ENCODE results near the gene CCDC81. TPM values are rescaled to one million over a fixed set of nuclear protein-coding genes. Genes with fewer than 3 reads are reported as not detected.
A peak's percentile ranks its signal among the peaks of the same experiment; 100 is the strongest.
"Not testable (repeated sequence)": the region's sequence is repeated elsewhere in the genome, so short reads cannot be mapped to it uniquely, and the experiment has no call there.

Gene CCDC81
- total and polyA plus RNA-seq, 3 experiments from 2014 or later: 0.26 to 0.44 (median 0.31) TPM

- Histone ChIP-seq H3K36me3 (ENCODE audit: insufficient read depth, low read length) (no peaks in the 10 kb centered on the region), H3K27ac (ENCODE audit: low read depth, low read length) (no peak overlapping the region), H3K4me1 (ENCODE audit: insufficient read depth, low read length) (no peaks in the 10 kb centered on the region), H3K27me3 (ENCODE audit: insufficient read depth, low read length, poor library complexity, severe bottlenecking) (no peaks in the 10 kb centered on the region), H3K9me3 (ENCODE audit: low read length) (no peaks in the 10 kb centered on the region), H3K4me3 (ENCODE audit: low read length) (no peak overlapping the region)
- H3K36me3 Mint-ChIP-seq: peaks cover 0 to 12% (median 0%) of the 10 kb centered on the region in 3 donors
- peaks cover 0 to 3% of the 10 kb centered on the region in 2 donors for H3K27me3 Mint-ChIP-seq
- ChIA-PET POLR2A (interaction anchor here (1.1 kb wide), 1 partner anchor 13 kb away, joined by 4 read pairs; no protein-coding TSS in a partner anchor), CTCF (no interaction called here)
- H3K4me3 Mint-ChIP-seq: peak overlapping the region in 4 of 7 donors; percentile 16 to 73 (median 54)
- DNase-seq: peak in 1 of 5 donors; percentile 49
- peaks cover 0 to 9% (median 8%) of the 10 kb centered on the region in 5 donors for H3K9me3 Mint-ChIP-seq
- H3K4me1 Mint-ChIP-seq: no peaks in the 10 kb centered on the region
- no peak overlapping the region for H3K27ac Mint-ChIP-seq
Observed at GRCh38 chr11:86431258-86431657, 56.6 kb downstream of the CCDC81 start.

DNA sequence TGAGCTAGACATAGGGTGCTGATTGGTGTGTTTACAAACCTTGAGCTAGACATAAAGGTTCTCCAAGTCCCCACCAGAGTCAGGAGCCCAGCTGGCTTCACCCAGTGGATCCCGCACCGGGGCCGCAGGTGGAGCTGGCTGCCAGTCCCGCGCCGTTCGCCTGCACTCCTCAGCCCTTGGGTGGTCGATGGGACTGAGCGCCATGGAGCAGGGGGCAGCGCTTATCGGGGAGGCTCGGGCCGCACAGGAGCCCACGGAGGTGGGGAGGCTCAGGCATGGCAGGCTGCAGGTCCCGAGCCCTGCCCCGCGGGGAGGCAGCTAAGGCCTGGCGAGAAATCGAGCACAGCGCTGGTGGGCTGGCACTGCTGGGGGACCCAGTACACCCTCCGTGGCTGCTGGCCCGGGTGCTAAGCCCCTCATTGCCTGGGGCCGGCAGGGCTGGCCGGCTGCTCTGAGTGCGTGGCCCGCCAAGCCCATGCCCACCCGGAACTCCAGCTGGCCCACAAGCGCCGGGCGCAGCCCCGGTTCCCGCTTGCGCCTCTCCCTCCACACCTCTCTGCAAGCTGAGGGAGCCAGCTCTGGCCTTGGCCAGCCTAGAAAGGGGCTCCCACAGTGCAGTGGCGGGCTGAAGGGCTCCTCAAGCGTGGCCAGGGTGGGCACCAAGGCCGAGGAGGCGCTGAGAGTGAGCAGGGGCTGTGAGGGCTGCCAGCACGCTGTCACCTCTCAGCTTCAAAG is 58.8 kb downstream of the CCDC81 start:
- H3K9me3 Mint-ChIP-seq; H3K27me3 Mint-ChIP-seq; H3K27ac Mint-ChIP-seq; H3K36me3 Mint-ChIP-seq; H3K9me3 ChIP-seq (ENCODE audit: low read length); H3K4me1 Mint-ChIP-seq; H3K27ac ChIP-seq (ENCODE audit: low read depth, low read length); H3K4me1 ChIP-seq (ENCODE audit: insufficient read depth, low read length); DNase-seq; H3K27me3 ChIP-seq (ENCODE audit: insufficient read depth, low read length, poor library complexity, severe bottlenecking); POLR2A ChIA-PET; H3K36me3 ChIP-seq (ENCODE audit: insufficient read depth, low read length); CTCF ChIA-PET; H3K4me3 ChIP-seq (ENCODE audit: low read length); H3K4me3 Mint-ChIP-seq: not testable (repeated sequence)

- H3K4me1 ChIP-seq (ENCODE audit: insufficient read depth, low read length): no peaks in the 10 kb centered on the region
- H3K36me3 Mint-ChIP-seq: peaks cover 0 to 4% (median 0%) of the 10 kb centered on the region in 3 donors
- DNase-seq: no peak
- H3K36me3 ChIP-seq (ENCODE audit: insufficient read depth, low read length): no peaks in the 10 kb centered on the region
- H3K27ac Mint-ChIP-seq: peak overlapping the region in 2 of 8 donors; percentile 4 to 39
- H3K9me3 Mint-ChIP-seq: no peaks in the 10 kb centered on the region
- H3K27me3 Mint-ChIP-seq: peaks cover 0 to 6% of the 10 kb centered on the region in 2 donors
- no peaks in the 10 kb centered on the region for H3K27me3 ChIP-seq (ENCODE audit: insufficient read depth, low read length, poor library complexity, severe bottlenecking)
- H3K4me3 ChIP-seq (ENCODE audit: low read length): no peak overlapping the region
- no peak overlapping the region for H3K4me3 Mint-ChIP-seq
- no peaks in the 10 kb centered on the region for H3K4me1 Mint-ChIP-seq
- CTCF ChIA-PET: no interaction called here
- H3K9me3 ChIP-seq (ENCODE audit: low read length): no peaks in the 10 kb centered on the region
- no peak overlapping the region for H3K27ac ChIP-seq (ENCODE audit: low read depth, low read length)
- POLR2A ChIA-PET: no interaction called here
Observed at GRCh38 chr11:86435711-86436110, 61.0 kb downstream of the CCDC81 start.

GRCh38 chr11:86438685-86439084 is 64.0 kb downstream of the CCDC81 start:
- no peak overlapping the region for H3K27ac ChIP-seq (ENCODE audit: low read depth, low read length)
- no peak overlapping the region for H3K4me3 Mint-ChIP-seq
- peaks cover 0 to 6% of the 10 kb centered on the region in 2 donors for H3K27me3 Mint-ChIP-seq
- no peak overlapping the region for H3K27ac Mint-ChIP-seq
- H3K9me3 ChIP-seq (ENCODE audit: low read length): no peaks in the 10 kb centered on the region
- no peaks in the 10 kb centered on the region for H3K4me1 ChIP-seq (ENCODE audit: insufficient read depth, low read length)
- ChIA-PET CTCF (no interaction called here), POLR2A (no interaction called here)
- no peaks in the 10 kb centered on the region for H3K36me3 Mint-ChIP-seq
- H3K9me3 Mint-ChIP-seq: no peaks in the 10 kb centered on the region
- H3K4me1 Mint-ChIP-seq: no peaks in the 10 kb centered on the region
- H3K36me3 ChIP-seq (ENCODE audit: insufficient read depth, low read length): no peaks in the 10 kb centered on the region
- H3K4me3 ChIP-seq (ENCODE audit: low read length): no peak overlapping the region
- no peak for DNase-seq
- H3K27me3 ChIP-seq (ENCODE audit: insufficient read depth, low read length, poor library complexity, severe bottlenecking): no peaks in the 10 kb centered on the region

DNA sequence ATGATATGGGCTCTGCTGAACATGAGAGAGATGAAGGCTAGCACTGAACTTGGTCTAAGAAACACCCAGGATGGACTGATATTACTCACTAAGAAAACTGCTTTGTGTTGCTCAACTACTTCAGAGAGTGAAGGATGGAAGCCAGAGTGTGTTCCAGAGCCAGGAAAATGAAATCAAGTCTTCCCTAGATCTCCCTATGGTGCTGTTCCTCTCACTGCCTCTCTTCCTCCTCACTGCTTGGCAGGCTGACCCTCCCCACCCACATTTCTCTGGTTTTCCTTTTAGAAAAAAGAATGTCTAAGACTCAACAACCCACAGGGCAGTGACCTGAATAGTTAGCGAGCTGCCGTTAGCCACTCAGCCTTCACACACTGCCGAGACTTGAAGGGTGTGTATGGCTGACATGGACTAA is 65.6 kb downstream of the CCDC81 start:
- POLR2A ChIA-PET: no interaction called here
- Histone ChIP-seq H3K27me3 (ENCODE audit: insufficient read depth, low read length, poor library complexity, severe bottlenecking) (no peaks in the 10 kb centered on the region), H3K36me3 (ENCODE audit: insufficient read depth, low read length) (no peaks in the 10 kb centered on the region), H3K9me3 (ENCODE audit: low read length) (no peaks in the 10 kb centered on the region), H3K4me1 (ENCODE audit: insufficient read depth, low read length) (no peaks in the 10 kb centered on the region), H3K27ac (ENCODE audit: low read depth, low read length) (no peak overlapping the region), H3K4me3 (ENCODE audit: low read length) (no peak overlapping the region)
- no peak overlapping the region for H3K4me3 Mint-ChIP-seq
- peak overlapping the region in 1 of 8 donors; percentile 9 for H3K27ac Mint-ChIP-seq
- no peaks in the 10 kb centered on the region for H3K4me1 Mint-ChIP-seq
- H3K36me3 Mint-ChIP-seq: no peaks in the 10 kb centered on the region
- DNase-seq: no peak
- peaks cover 0 to 6% of the 10 kb centered on the region in 2 donors for H3K27me3 Mint-ChIP-seq
- CTCF ChIA-PET: no interaction called here
- no peaks in the 10 kb centered on the region for H3K9me3 Mint-ChIP-seq

DNA sequence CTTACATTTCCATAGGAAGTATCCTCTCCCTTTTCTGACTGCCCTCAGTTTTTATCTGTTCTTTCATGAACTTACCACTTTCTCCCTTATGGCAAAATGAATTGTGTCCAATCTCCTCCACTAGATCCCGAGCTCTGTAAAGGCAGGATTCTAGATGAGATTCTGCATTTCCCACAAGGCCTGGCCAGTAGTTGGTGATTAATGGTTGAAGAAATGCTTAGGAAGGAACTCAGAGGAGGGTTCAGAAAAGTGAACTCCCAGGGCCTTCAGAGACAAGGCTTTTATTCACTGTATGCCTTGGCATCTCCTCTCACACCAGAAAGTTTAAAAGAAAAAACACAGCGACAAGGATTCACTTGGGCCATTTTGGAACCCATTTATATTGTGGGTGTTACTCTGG is 66.2 kb downstream of the CCDC81 start:
- Histone ChIP-seq H3K27ac (ENCODE audit: low read depth, low read length) (no peak overlapping the region), H3K4me1 (ENCODE audit: insufficient read depth, low read length) (no peaks in the 10 kb centered on the region), H3K9me3 (ENCODE audit: low read length) (no peaks in the 10 kb centered on the region), H3K4me3 (ENCODE audit: low read length) (no peak overlapping the region), H3K36me3 (ENCODE audit: insufficient read depth, low read length) (no peaks in the 10 kb centered on the region), H3K27me3 (ENCODE audit: insufficient read depth, low read length, poor library complexity, severe bottlenecking) (no peaks in the 10 kb centered on the region)
- POLR2A ChIA-PET: no interaction called here
- CTCF ChIA-PET: no interaction called here
- H3K4me1 Mint-ChIP-seq: no peaks in the 10 kb centered on the region
- H3K9me3 Mint-ChIP-seq: no peaks in the 10 kb centered on the region
- H3K36me3 Mint-ChIP-seq: no peaks in the 10 kb centered on the region
- no peak overlapping the region for H3K4me3 Mint-ChIP-seq
- DNase-seq: no peak
- H3K27ac Mint-ChIP-seq: peak overlapping the region in 2 of 8 donors; percentile 10 to 23
- H3K27me3 Mint-ChIP-seq: peaks cover 0 to 3% of the 10 kb centered on the region in 2 donors

- Histone ChIP-seq H3K9me3 (ENCODE audit: low read length) (no peaks in the 10 kb centered on the region), H3K36me3 (ENCODE audit: insufficient read depth, low read length) (no peaks in the 10 kb centered on the region), H3K27ac (ENCODE audit: low read depth, low read length) (no peak overlapping the region), H3K4me1 (ENCODE audit: insufficient read depth, low read length) (no peaks in the 10 kb centered on the region), H3K27me3 (ENCODE audit: insufficient read depth, low read length, poor library complexity, severe bottlenecking) (no peaks in the 10 kb centered on the region), H3K4me3 (ENCODE audit: low read length) (no peak overlapping the region)
- Mint-ChIP-seq H3K27ac (peak overlapping the region in 1 of 8 donors; percentile 6), H3K36me3 (no peaks in the 10 kb centered on the region), H3K4me3 (no peak overlapping the region), H3K9me3 (no peaks in the 10 kb centered on the region), H3K4me1 (peaks cover 0 to 5% (median 0%) of the 10 kb centered on the region in 3 donors), H3K27me3 (peaks cover 0 to 3% of the 10 kb centered on the region in 2 donors)
- POLR2A ChIA-PET: no interaction called here
- CTCF ChIA-PET: no interaction called here
- no peak for DNase-seq
Observed at GRCh38 chr11:86442420-86442819, 67.7 kb downstream of the CCDC81 start.

DNA sequence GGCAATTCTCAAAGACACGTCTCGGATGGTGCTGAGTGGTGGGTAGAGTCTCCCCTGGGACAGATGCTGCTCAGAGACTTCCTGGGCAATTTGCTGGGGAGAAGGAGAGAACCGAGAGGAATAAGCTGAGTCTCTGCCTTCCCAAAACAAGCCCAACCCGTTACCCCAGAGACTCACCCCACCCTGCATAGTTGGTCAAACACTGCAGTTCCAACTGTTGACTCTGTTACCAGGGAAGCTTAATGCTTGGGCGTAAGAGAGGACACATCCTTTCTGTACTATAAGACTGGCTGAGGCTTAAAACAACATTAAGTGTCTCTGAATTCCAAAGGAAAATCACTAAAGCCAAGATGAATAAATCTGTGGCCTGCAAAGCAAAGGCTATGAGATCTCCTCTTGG is 68.1 kb downstream of the CCDC81 start:
- Mint-ChIP-seq H3K9me3 (no peaks in the 10 kb centered on the region), H3K27ac (no peak overlapping the region), H3K4me3 (no peak overlapping the region), H3K4me1 (peaks cover 0 to 6% (median 1%) of the 10 kb centered on the region in 3 donors), H3K36me3 (no peaks in the 10 kb centered on the region), H3K27me3 (peaks cover 0 to 3% of the 10 kb centered on the region in 2 donors)
- no peaks in the 10 kb centered on the region for H3K4me1 ChIP-seq (ENCODE audit: insufficient read depth, low read length)
- POLR2A ChIA-PET: no interaction called here
- no peaks in the 10 kb centered on the region for H3K27me3 ChIP-seq (ENCODE audit: insufficient read depth, low read length, poor library complexity, severe bottlenecking)
- H3K4me3 ChIP-seq (ENCODE audit: low read length): no peak overlapping the region
- no peaks in the 10 kb centered on the region for H3K36me3 ChIP-seq (ENCODE audit: insufficient read depth, low read length)
- no peaks in the 10 kb centered on the region for H3K9me3 ChIP-seq (ENCODE audit: low read length)
- DNase-seq: no peak
- H3K27ac ChIP-seq (ENCODE audit: low read depth, low read length): no peak overlapping the region
- CTCF ChIA-PET: no interaction called here

Data from CD8-positive, alpha-beta memory T cell (primary cell).